Measurements from ENCODE around the gene DUOXA1.

- TF ChIP-seq CTCF (IDR thresholded peaks at IDR 0.05) (no peak), POLR2AphosphoS5 (IDR thresholded peaks at IDR 0.05) (no peak)
Measured at GRCh38 chr15:45114751-45115085, 15.0 kb downstream of the DUOXA1 start.

All from breast epithelium (tissue), 3 donors.